ENCODE measurements around the gene NKX1-2. TPM values are rescaled to one million over a fixed set of nuclear protein-coding genes. Genes with fewer than 3 reads are reported as not detected.
A peak's percentile ranks its signal among the peaks of the same experiment; 100 is the strongest.

Gene NKX1-2
- total RNA-seq, 1 experiment from 2014 or later, result 57.7 TPM

GRCh38 chr10:124408357-124408756 is 41.5 kb downstream of the NKX1-2 start (continued):
- TF ChIP-seq ZNF425 (CRISPR knock-in tag; conservative IDR thresholded peaks at IDR 0.05) (no peak), ZNF138 (CRISPR knock-in tag; conservative IDR thresholded peaks at IDR 0.05) (no peak)

- CTCF ChIA-PET, result no interaction called here
- H3K4me3 Mint-ChIP-seq, result no peak overlapping the region
- no peaks in the 10 kb centered on the region for H3K27me3 Mint-ChIP-seq (ENCODE audit: low read depth)
- no peak overlapping the region for H3K27ac Mint-ChIP-seq
- peaks cover 56% of the 10 kb centered on the region for H3K36me3 Mint-ChIP-seq
- ATAC-seq (no peak), DNase-seq (ENCODE audit: low spot score) (no peak)
- H3K4me1 Mint-ChIP-seq, result peaks cover 9% of the 10 kb centered on the region
- H3K9me3 Mint-ChIP-seq, result no peaks in the 10 kb centered on the region
- no peak for TF ChIP-seq TEAD1 (CRISPR knock-in tag; IDR thresholded peaks at IDR 0.05)
- no peak for TF ChIP-seq SMAD3 (CRISPR knock-in tag; IDR thresholded peaks at IDR 0.05; ENCODE audit: borderline replicate concordance)
- TF ChIP-seq ZNF232 (CRISPR knock-in tag; IDR thresholded peaks at IDR 0.05), result no peak
- TF ChIP-seq NFYB (CRISPR knock-in tag; conservative IDR thresholded peaks at IDR 0.05; ENCODE audit: low read depth), result no peak
- TF ChIP-seq CREM (CRISPR knock-in tag; IDR thresholded peaks at IDR 0.05), result no peak
- TF ChIP-seq ZNF396 (CRISPR knock-in tag; IDR thresholded peaks at IDR 0.05; ENCODE audit: borderline replicate concordance), result no peak
- TF ChIP-seq IRF1 (CRISPR knock-in tag; IDR thresholded peaks at IDR 0.05), result no peak
- TF ChIP-seq FOXP4 (CRISPR knock-in tag; IDR thresholded peaks at IDR 0.05), result no peak
- TF ChIP-seq GABPB1 (CRISPR knock-in tag; IDR thresholded peaks at IDR 0.05), result no peak
- no peak for TF ChIP-seq EMX1 (CRISPR knock-in tag; IDR thresholded peaks at IDR 0.05)
- TF ChIP-seq NR2C2 (CRISPR knock-in tag; IDR thresholded peaks at IDR 0.05), result no peak
- TF ChIP-seq ETV6 (CRISPR knock-in tag; IDR thresholded peaks at IDR 0.05), result no peak
- no peak for TF ChIP-seq ZMAT4 (CRISPR knock-in tag; IDR thresholded peaks at IDR 0.05)
- no peak for TF ChIP-seq PRRX2 (CRISPR knock-in tag; IDR thresholded peaks at IDR 0.05)
- TF ChIP-seq MLX (CRISPR knock-in tag; IDR thresholded peaks at IDR 0.05), result no peak
- POLR2A ChIA-PET, result no interaction called here
These were observed 42.4 kb downstream of the NKX1-2 start for GRCh38 chr10:124407456-124407855.

GRCh38 chr10:124403548-124403947 is 46.3 kb downstream of the NKX1-2 start:
- Mint-ChIP-seq H3K4me1 (peaks cover 9% of the 10 kb centered on the region), H3K36me3 (peaks cover 47% of the 10 kb centered on the region), H3K4me3 (no peak overlapping the region), H3K27me3 (ENCODE audit: low read depth) (no peaks in the 10 kb centered on the region), H3K27ac (peak overlapping the region; percentile 95), H3K9me3 (no peaks in the 10 kb centered on the region)
- TF ChIP-seq SOX15 (CRISPR knock-in tag; IDR thresholded peaks at IDR 0.05), result no peak
- peak; percentile 98 for ATAC-seq
- peak; percentile 30 for DNase-seq (ENCODE audit: low spot score)
- ChIA-PET POLR2A (interaction anchor here (0.6 to 1.0 kb wide), 4 partner anchors 10 to 375 kb away, joined by 3 to 4 read pairs (median 4); no protein-coding TSS in a partner anchor), CTCF (interaction anchor here (0.5 to 2.6 kb wide), 58 partner anchors 9 to 415 kb away, joined by 3 to 40 read pairs (median 4); partner anchors contain the start of genes LHPP and OAT)
